GM23338 (cell line): ENCODE results near the gene ACOX1. TPM values are rescaled to one million over a fixed set of nuclear protein-coding genes. Genes with fewer than 3 reads are reported as not detected.

Experiments
- ATAC-seq: fragments of 200-7000 bp; cut with Tn5 transposase; 3 replicates; pipeline ENCODE4 v1.9.1; 2020
- DNase-seq: peaks from one replicate; pipeline ENCODE4 v3.0.0-alpha.2; 2015; ENCODE audit warnings: low spot score
- H2AFZ ChIP-seq: fragments of 200-600 bp; sonication (generic); 2 replicates; pipeline ENCODE4 v1.8.0; 2016; ENCODE audit warnings: antibody characterized with exemption, mild to moderate bottlenecking, moderate library complexity
- H3F3A ChIP-seq: fragments of 200-600 bp; sonication (generic); replicated peaks from 2 replicates; pipeline ENCODE4 v1.8.0; 2017; ENCODE audit warnings: antibody characterized with exemption, mixed run types, low read depth
- H3K27ac ChIP-seq: fragments of 200-600 bp; sonication (generic); 2 replicates; pipeline ENCODE4 v1.6.1; 2016; ENCODE audit warnings: low read depth
- H3K27me3 ChIP-seq: fragments of 200-600 bp; sonication (generic); 2 replicates; pipeline ENCODE4 v1.8.0; 2016; ENCODE audit warnings: mild to moderate bottlenecking, mixed run types, moderate library complexity; ENCODE audit not compliant: insufficient read depth
- H3K36me3 ChIP-seq: fragments of 200-600 bp; sonication (generic); 2 replicates; pipeline ENCODE4 v1.8.0; 2016; ENCODE audit warnings: mild to moderate bottlenecking; ENCODE audit not compliant: insufficient read depth
- H3K4me1 ChIP-seq: fragments of 200-600 bp; sonication (generic); 2 replicates; pipeline ENCODE4 v1.8.0; 2016; ENCODE audit warnings: mild to moderate bottlenecking, moderate library complexity; ENCODE audit not compliant: insufficient read depth
- H3K4me2 ChIP-seq: fragments of 200-600 bp; sonication (generic); 2 replicates; pipeline ENCODE4 v1.7.1; 2017; ENCODE audit warnings: mixed run types
- H3K4me3 ChIP-seq: fragments of 200-600 bp; sonication (generic); 2 replicates; pipeline ENCODE4 v1.6.1; 2016; ENCODE audit warnings: mixed run types
- H3K79me2 ChIP-seq: fragments of 200-600 bp; sonication (generic); replicated peaks from 2 replicates; pipeline ENCODE4 v1.8.0; 2017; ENCODE audit warnings: mild to moderate bottlenecking; ENCODE audit not compliant: insufficient read depth
- H3K9me2 ChIP-seq: fragments of 200-600 bp; sonication (generic); 2 replicates; pipeline ENCODE4 v1.8.0; 2017; ENCODE audit not compliant: insufficient read depth
- H4K20me1 ChIP-seq: fragments of 200-600 bp; sonication (generic); replicated peaks from 2 replicates; pipeline ENCODE4 v1.8.0; 2017; ENCODE audit warnings: mild to moderate bottlenecking; ENCODE audit not compliant: insufficient read depth
- H3K27ac Mint-ChIP-seq: 2 replicates; pipeline ENCODE4 v1.8.0; 2020; ENCODE audit warnings: inconsistent platforms, mild to moderate bottlenecking, moderate library complexity, mixed read lengths
- H3K27me3 Mint-ChIP-seq: 3 replicates; pipeline ENCODE4 v1.8.0; 2022; ENCODE audit warnings: low read depth, mild to moderate bottlenecking, moderate library complexity, mixed read lengths, inconsistent platforms; ENCODE audit not compliant: insufficient read depth, poor library complexity
- H3K36me3 Mint-ChIP-seq: 3 replicates; pipeline ENCODE4 v1.8.0; 2021; ENCODE audit warnings: low read depth, mild to moderate bottlenecking, inconsistent platforms, moderate library complexity, mixed read lengths
- H3K4me1 Mint-ChIP-seq: 3 replicates; pipeline ENCODE4 v1.8.0; 2020; ENCODE audit warnings: mild to moderate bottlenecking, inconsistent platforms, mixed read lengths
- H3K4me3 Mint-ChIP-seq: 3 replicates; pipeline ENCODE4 v1.8.0; 2021; ENCODE audit warnings: moderate library complexity, mild to moderate bottlenecking, inconsistent platforms, mixed read lengths
- H3K9me3 Mint-ChIP-seq: 3 replicates; pipeline ENCODE4 v1.8.0; 2020; ENCODE audit warnings: moderate library complexity, mild to moderate bottlenecking, inconsistent platforms, mixed read lengths
- CREB1 ChIP-seq: fragments of 250-450 bp; sonication (Bioruptor Pico); IDR thresholded peaks from 2 replicates; pipeline ENCODE4 v1.5.0; 2020; ENCODE audit warnings: low read depth, mild to moderate bottlenecking, moderate library complexity
- CTCF ChIP-seq, 2 experiments: fragments of 200-600 bp in 1 of 2; sonication (generic) in 1 of 2; conservative IDR thresholded peaks; 2 replicates each; pipeline versions ENCODE4 v1.5.1 to v1.6.1; 2016 to 2017; ENCODE audit warnings: antibody characterized with exemption in 2 of 2, low read depth in 2 of 2, mild to moderate bottlenecking in 2 of 2, moderate library complexity in 1 of 2
- ETS1 ChIP-seq: IDR thresholded peaks from 2 replicates; pipeline ENCODE4 v1.6.1; 2016; ENCODE audit warnings: antibody characterized with exemption
- EZH2 ChIP-seq: fragments of 200-600 bp; sonication (generic); IDR thresholded peaks from one replicate; pipeline ENCODE4 v1.8.0; 2017; ENCODE audit warnings: antibody characterized with exemption, mild to moderate bottlenecking, low read depth; ENCODE audit not compliant: unreplicated experiment
- EZH2phosphoT487 ChIP-seq: fragments of 200-600 bp; sonication (generic); IDR thresholded peaks from one replicate; pipeline ENCODE4 v1.8.1; 2018; ENCODE audit warnings: antibody characterized with exemption; ENCODE audit not compliant: unreplicated experiment
- JUNB ChIP-seq: IDR thresholded peaks from one replicate; pipeline ENCODE4 v1.6.1; 2016; ENCODE audit warnings: antibody characterized with exemption; ENCODE audit not compliant: unreplicated experiment
- NANOG ChIP-seq: IDR thresholded peaks from 2 replicates; pipeline ENCODE4 v1.6.1; 2016; ENCODE audit warnings: antibody characterized with exemption, borderline replicate concordance
- POLR2AphosphoS5 ChIP-seq: IDR thresholded peaks from 2 replicates; pipeline ENCODE4 v1.6.1; 2016; ENCODE audit warnings: antibody characterized with exemption, low read depth
- STAT1 ChIP-seq: IDR thresholded peaks from one replicate; pipeline ENCODE4 v1.6.1; 2016; ENCODE audit warnings: antibody characterized with exemption; ENCODE audit not compliant: unreplicated experiment
- ZNF114 ChIP-seq: fragments of 250-450 bp; sonication (Bioruptor Pico); IDR thresholded peaks from 2 replicates; pipeline ENCODE4 v1.5.0; 2020; ENCODE audit warnings: mild to moderate bottlenecking, moderate library complexity
- ZNF331 ChIP-seq: fragments of 250-450 bp; sonication (Bioruptor Pico); IDR thresholded peaks from 2 replicates; pipeline ENCODE4 v1.5.0; 2020; ENCODE audit warnings: low read depth, mild to moderate bottlenecking, moderate library complexity
- polyA plus RNA-seq: library from polyadenylated mRNA; unstranded; fragments of >200 nt; fragmentation: Nextera tagmentation; extraction: Ambion mirVana; gene quantifications from 2 replicates; pipeline ENCODE4 v1.2.1, GENCODE V29; 2016
- total RNA-seq: library from RNA; depleted of rRNA; stranded (reverse); fragments of >200 nt; shearing (Covaris generic); gene quantifications from 2 replicates; pipeline ENCODE4 v1.2.3, GENCODE V29; 2014

The ACOX1 gene
- total and polyA plus RNA-seq, 2 experiments from 2014 or later: 12.8 to 32.9 TPM

- no peak overlapping the region for H3K4me3 Mint-ChIP-seq
- DNase-seq (no peak), ATAC-seq (no peak)
- Histone ChIP-seq H2AFZ (no peak overlapping the region), H3K4me1 (no peaks in the 10 kb centered on the region), H3K9me2 (no peaks in the 10 kb centered on the region), H3K4me2 (no peak overlapping the region), H3K4me3 (no peak overlapping the region), H3F3A (no peaks in the 10 kb centered on the region), H3K36me3 (no peaks in the 10 kb centered on the region), H3K79me2 (no peaks in the 10 kb centered on the region), H3K27me3 (no peaks in the 10 kb centered on the region), H4K20me1 (no peaks in the 10 kb centered on the region), H3K27ac (no peak overlapping the region)
- H3K9me3 Mint-ChIP-seq: no peaks in the 10 kb centered on the region
- H3K27ac Mint-ChIP-seq: no peak overlapping the region
- peaks cover 3% of the 10 kb centered on the region for H3K27me3 Mint-ChIP-seq
- H3K4me1 Mint-ChIP-seq: no peaks in the 10 kb centered on the region; the same call in 2 of the 3 replicates
- TF ChIP-seq POLR2AphosphoS5: no peak
- TF ChIP-seq ZNF114 (CRISPR knock-in tag): no peak
- TF ChIP-seq CREB1 (CRISPR knock-in tag): no peak
- no peak for TF ChIP-seq CTCF (conservative IDR thresholded peaks at IDR 0.05; ENCODE audit: low read depth in 2 of 2)
- no peak for TF ChIP-seq STAT1
- no peak for TF ChIP-seq JUNB
- H3K36me3 Mint-ChIP-seq: peaks cover 8% of the 10 kb centered on the region; the same call in 2 of the 3 replicates
These were observed 45.2 kb downstream of the ACOX1 start for GRCh38 chr17:75933808-75934207.

- DNase-seq: no peak
- Histone ChIP-seq H3K36me3 (no peaks in the 10 kb centered on the region), H3F3A (no peaks in the 10 kb centered on the region), H3K79me2 (no peaks in the 10 kb centered on the region), H3K27me3 (no peaks in the 10 kb centered on the region), H3K4me2 (no peak overlapping the region), H3K4me1 (no peaks in the 10 kb centered on the region), H3K9me2 (no peaks in the 10 kb centered on the region), H3K4me3 (no peak overlapping the region), H2AFZ (no peak overlapping the region), H4K20me1 (no peaks in the 10 kb centered on the region), H3K27ac (no peak overlapping the region)
- Mint-ChIP-seq H3K4me1 (no peaks in the 10 kb centered on the region), H3K27ac (no peak overlapping the region), H3K27me3 (no peaks in the 10 kb centered on the region), H3K9me3 (no peaks in the 10 kb centered on the region), H3K4me3 (no peak overlapping the region), H3K36me3 (peaks cover 8% of the 10 kb centered on the region; the same call in 2 of the 3 replicates)
- ATAC-seq: no peak
- TF ChIP-seq POLR2AphosphoS5: no peak
- no peak for TF ChIP-seq JUNB
- TF ChIP-seq EZH2: no peak
- TF ChIP-seq CTCF (conservative IDR thresholded peaks at IDR 0.05; ENCODE audit: low read depth in 2 of 2): no peak
- TF ChIP-seq CREB1 (CRISPR knock-in tag): no peak
- no peak for TF ChIP-seq EZH2phosphoT487
- no peak for TF ChIP-seq ZNF331 (CRISPR knock-in tag)
- TF ChIP-seq NANOG: no peak
- TF ChIP-seq ETS1: no peak
- no peak for TF ChIP-seq STAT1
These were observed 46.1 kb downstream of the ACOX1 start for GRCh38 chr17:75932852-75933251.
